ENCODE results near the gene AFAP1L1. TPM values are rescaled to one million over a fixed set of nuclear protein-coding genes. Genes with fewer than 3 reads are reported as not detected.
A peak's percentile ranks its signal among the peaks of the same experiment; 100 is the strongest.

Gene AFAP1L1
- total and polyA plus RNA-seq, 7 experiments from 2014 or later = 0.08 to 1.1 (median 0.49) TPM; not detected in 2

DNA sequence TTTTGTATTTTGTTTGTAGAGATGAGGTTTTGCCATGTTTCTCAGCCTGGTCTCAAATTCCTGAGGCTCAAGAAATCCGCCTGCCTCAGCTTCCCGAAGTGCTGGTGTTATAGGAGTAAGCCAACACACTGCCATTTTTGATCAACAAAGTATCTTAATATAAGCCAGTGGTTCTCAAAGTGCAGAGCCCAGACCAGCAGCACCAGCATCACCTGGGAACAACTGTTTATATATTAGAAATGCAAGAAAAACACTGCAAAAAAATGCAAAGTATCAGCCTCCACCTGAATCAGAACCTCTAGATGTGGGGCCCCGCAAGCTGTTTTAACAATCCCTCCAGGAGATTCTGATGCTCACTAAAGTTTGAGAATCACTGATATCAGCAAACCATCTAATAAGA, 101.3 kb downstream of the AFAP1L1 start:
- DNase-seq (no peak), ATAC-seq (no peak)
- Mint-ChIP-seq H3K4me1 (peaks cover 0 to 18% (median 15%) of the 10 kb centered on the region in 7 donors), H3K27ac (no peak overlapping the region), H3K36me3 (peaks cover 0 to 11% (median 9%) of the 10 kb centered on the region in 5 donors), H3K4me3 (no peak overlapping the region), H3K27me3 (no peaks in the 10 kb centered on the region), H3K9me3 (peaks cover 0 to 2% (median 0%) of the 10 kb centered on the region in 11 donors)
- Histone ChIP-seq H3K4me3 (ENCODE audit: low read length) (no peak overlapping the region), H3K9me3 (ENCODE audit: control insufficient read depth in 2 of 3, low read length in 3 of 3) (no peaks in the 10 kb centered on the region), H3K27me3 (ENCODE audit: control insufficient read depth in 2 of 2, insufficient read depth in 2 of 2, low read length in 2 of 2) (no peaks in the 10 kb centered on the region), H3K36me3 (ENCODE audit: control insufficient read depth in 2 of 3, insufficient read depth in 3 of 3, low read length in 3 of 3) (peaks cover 0 to 4% (median 0%) of the 10 kb centered on the region in 3 experiments), H3K4me1 (ENCODE audit: control insufficient read depth in 2 of 2, insufficient read depth in 2 of 2, low read length in 2 of 2) (no peaks in the 10 kb centered on the region), H3K27ac (ENCODE audit: low read depth, low read length) (no peak overlapping the region)
- ChIA-PET CTCF (interaction anchor here (1.0 to 8.0 kb wide), 8 partner anchors 9 to 74 kb away, joined by 3 to 147 read pairs (median 6); partner anchors contain the start of gene GRPEL2), POLR2A (interaction anchor here (1.1 to 1.3 kb wide), 2 partner anchors 28 to 56 kb away, joined by 3 read pairs; no protein-coding TSS in a partner anchor)
- intact Hi-C loops (cut with micrococcal nuclease) = no loop called here

DNA sequence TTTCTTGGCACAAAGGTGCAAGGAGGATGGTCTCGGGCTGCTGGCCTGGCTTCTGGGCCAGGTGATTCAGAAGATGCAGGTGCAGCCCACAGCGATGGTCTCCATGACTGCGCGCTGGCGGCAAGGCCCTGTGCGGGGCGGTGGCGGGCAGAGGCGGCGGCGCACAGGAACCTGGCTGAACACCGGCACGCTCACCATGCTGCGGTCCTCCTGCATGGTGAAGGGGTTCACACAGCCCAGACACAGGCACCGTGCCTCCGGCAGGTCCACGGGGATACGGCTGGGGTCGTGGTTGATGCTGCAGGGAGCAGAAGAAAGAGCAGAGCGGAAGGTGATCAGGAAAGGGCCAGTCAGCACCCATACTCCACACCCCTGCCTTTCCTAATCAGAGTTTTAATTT, 102.6 kb downstream of the AFAP1L1 start:
- Mint-ChIP-seq H3K27me3 (no peaks in the 10 kb centered on the region), H3K4me1 (peaks cover 0 to 10% (median 6%) of the 10 kb centered on the region in 7 donors), H3K9me3 (no peaks in the 10 kb centered on the region), H3K4me3 (no peak overlapping the region), H3K36me3 (peaks cover 0 to 11% (median 9%) of the 10 kb centered on the region in 5 donors), H3K27ac (no peak overlapping the region)
- intact Hi-C loops (cut with micrococcal nuclease) = no loop called here
- Histone ChIP-seq H3K27ac (ENCODE audit: low read depth, low read length) (no peak overlapping the region), H3K36me3 (ENCODE audit: control insufficient read depth in 2 of 3, insufficient read depth in 3 of 3, low read length in 3 of 3) (no peaks in the 10 kb centered on the region), H3K27me3 (ENCODE audit: control insufficient read depth in 2 of 2, insufficient read depth in 2 of 2, low read length in 2 of 2) (no peaks in the 10 kb centered on the region), H3K4me1 (ENCODE audit: control insufficient read depth in 2 of 2, insufficient read depth in 2 of 2, low read length in 2 of 2) (no peaks in the 10 kb centered on the region), H3K4me3 (ENCODE audit: low read length) (no peak overlapping the region), H3K9me3 (ENCODE audit: control insufficient read depth in 2 of 3, low read length in 3 of 3) (no peaks in the 10 kb centered on the region)
- DNase-seq (peak in 1 of 9 donors; percentile 9), ATAC-seq (no peak)
- ChIA-PET CTCF (interaction anchor here (1.9 to 8.0 kb wide), 2 partner anchors 57 to 60 kb away, joined by 6 to 147 read pairs; no protein-coding TSS in a partner anchor), POLR2A (no interaction called here)

- Histone ChIP-seq H3K27ac (ENCODE audit: low read depth, low read length) (no peak overlapping the region), H3K36me3 (ENCODE audit: control insufficient read depth in 2 of 3, insufficient read depth in 3 of 3, low read length in 3 of 3) (no peaks in the 10 kb centered on the region), H3K4me1 (ENCODE audit: control insufficient read depth in 2 of 2, insufficient read depth in 2 of 2, low read length in 2 of 2) (no peaks in the 10 kb centered on the region), H3K27me3 (ENCODE audit: control insufficient read depth in 2 of 2, insufficient read depth in 2 of 2, low read length in 2 of 2) (no peaks in the 10 kb centered on the region), H3K4me3 (ENCODE audit: low read length) (no peak overlapping the region), H3K9me3 (ENCODE audit: control insufficient read depth in 2 of 3, low read length in 3 of 3) (no peaks in the 10 kb centered on the region)
- intact Hi-C loops (cut with micrococcal nuclease) = no loop called here
- Mint-ChIP-seq H3K4me3 (no peak overlapping the region), H3K9me3 (no peaks in the 10 kb centered on the region), H3K36me3 (peaks cover 0 to 11% (median 9%) of the 10 kb centered on the region in 5 donors), H3K27ac (no peak overlapping the region), H3K27me3 (no peaks in the 10 kb centered on the region), H3K4me1 (peaks cover 0 to 9% (median 6%) of the 10 kb centered on the region in 7 donors)
- ATAC-seq = no peak
- ChIA-PET POLR2A (no interaction called here), CTCF (interaction anchor here (8.0 kb wide), 1 partner anchor 57 kb away, joined by 147 read pairs; no protein-coding TSS in a partner anchor)
- no peak for DNase-seq
Observed at GRCh38 chr5:149374801-149375200, 103.1 kb downstream of the AFAP1L1 start.

DNA sequence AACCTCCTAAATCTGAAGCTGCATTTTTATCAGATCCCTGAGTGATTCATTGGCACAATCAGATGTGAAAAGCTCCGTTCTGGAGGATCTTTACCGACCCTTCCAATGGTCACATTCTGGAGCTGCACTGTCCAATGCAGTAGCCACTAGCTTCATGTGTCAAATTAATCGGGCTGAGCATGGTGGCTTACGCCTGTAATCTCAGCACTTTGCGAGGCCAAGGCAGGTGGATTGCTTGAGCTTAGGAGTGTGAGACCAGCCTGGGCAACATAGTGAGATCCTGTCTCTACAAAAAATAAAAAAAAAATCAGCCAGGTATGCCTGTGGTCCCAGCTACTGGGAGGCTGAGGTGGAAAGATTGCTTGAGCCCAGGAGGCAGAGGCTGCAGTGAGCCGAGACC, 103.8 kb downstream of the AFAP1L1 start:
- H3K27ac Mint-ChIP-seq = no peak overlapping the region
- peaks cover 0 to 11% (median 9%) of the 10 kb centered on the region in 5 donors for H3K36me3 Mint-ChIP-seq
- no peaks in the 10 kb centered on the region for H3K27me3 Mint-ChIP-seq
- CTCF ChIA-PET = interaction anchor here (0.6 to 8.0 kb wide), 4 partner anchors 58 to 424 kb away, joined by 3 to 147 read pairs (median 4); no protein-coding TSS in a partner anchor
- H3K36me3 ChIP-seq (ENCODE audit: control insufficient read depth in 2 of 3, insufficient read depth in 3 of 3, low read length in 3 of 3) = no peaks in the 10 kb centered on the region
- no peak for ATAC-seq
- H3K27ac ChIP-seq (ENCODE audit: low read depth, low read length) = no peak overlapping the region
- H3K27me3 ChIP-seq (ENCODE audit: control insufficient read depth in 2 of 2, insufficient read depth in 2 of 2, low read length in 2 of 2) = no peaks in the 10 kb centered on the region
- H3K4me3 Mint-ChIP-seq = no peak overlapping the region
- H3K9me3 ChIP-seq (ENCODE audit: control insufficient read depth in 2 of 3, low read length in 3 of 3) = no peaks in the 10 kb centered on the region
- intact Hi-C loops (cut with micrococcal nuclease) = no loop called here
- no peaks in the 10 kb centered on the region for H3K4me1 ChIP-seq (ENCODE audit: control insufficient read depth in 2 of 2, insufficient read depth in 2 of 2, low read length in 2 of 2)
- POLR2A ChIA-PET = interaction anchor here (0.6 kb wide), 1 partner anchor 896 kb away, joined by 3 read pairs; no protein-coding TSS in a partner anchor
- no peak for DNase-seq
- no peaks in the 10 kb centered on the region for H3K9me3 Mint-ChIP-seq
- H3K4me1 Mint-ChIP-seq = peaks cover 0 to 8% (median 6%) of the 10 kb centered on the region in 7 donors
- no peak overlapping the region for H3K4me3 ChIP-seq (ENCODE audit: low read length)

GRCh38 chr5:149376104-149376503, 104.4 kb downstream of the AFAP1L1 start:
- H3K27ac Mint-ChIP-seq = no peak overlapping the region
- no peak overlapping the region for H3K4me3 ChIP-seq (ENCODE audit: low read length)
- POLR2A ChIA-PET = interaction anchor here (0.6 to 1.1 kb wide), 2 partner anchors 32 to 896 kb away, joined by 3 to 10 read pairs; no protein-coding TSS in a partner anchor

GRCh38 chr5:149376711-149377447, 105.2 kb downstream of the AFAP1L1 start:
- no peaks in the 10 kb centered on the region for H3K9me3 ChIP-seq (ENCODE audit: control insufficient read depth in 2 of 3, low read length in 3 of 3)
- H3K27me3 ChIP-seq (ENCODE audit: control insufficient read depth in 2 of 2, insufficient read depth in 2 of 2, low read length in 2 of 2) = no peaks in the 10 kb centered on the region
- Mint-ChIP-seq H3K4me1 (peaks cover 0 to 3% (median 2%) of the 10 kb centered on the region in 7 donors), H3K9me3 (no peaks in the 10 kb centered on the region), H3K36me3 (peaks cover 0 to 11% (median 9%) of the 10 kb centered on the region in 5 donors), H3K27me3 (no peaks in the 10 kb centered on the region), H3K4me3 (no peak overlapping the region), H3K27ac (no peak overlapping the region)
- DNase-seq (no peak), ATAC-seq (no peak)
- ChIA-PET CTCF (interaction anchor here (0.6 to 8.0 kb wide), 3 partner anchors 10 to 60 kb away, joined by 3 to 147 read pairs (median 4); no protein-coding TSS in a partner anchor), POLR2A (interaction anchor here (1.1 kb wide), 1 partner anchor 33 kb away, joined by 10 read pairs; no protein-coding TSS in a partner anchor)
- no peaks in the 10 kb centered on the region for H3K4me1 ChIP-seq (ENCODE audit: control insufficient read depth in 2 of 2, insufficient read depth in 2 of 2, low read length in 2 of 2)
- H3K36me3 ChIP-seq (ENCODE audit: control insufficient read depth in 2 of 3, insufficient read depth in 3 of 3, low read length in 3 of 3) = no peaks in the 10 kb centered on the region
- no peak overlapping the region for H3K4me3 ChIP-seq (ENCODE audit: low read length)
- H3K27ac ChIP-seq (ENCODE audit: low read depth, low read length) = no peak overlapping the region
- intact Hi-C loops (cut with micrococcal nuclease) = no loop called here

More at GRCh38 chr5:149376104-149376503, 104.4 kb downstream of the AFAP1L1 start:
- CTCF ChIA-PET = interaction anchor here (0.6 to 8.0 kb wide), 3 partner anchors 9 to 217 kb away, joined by 3 to 147 read pairs (median 4); no protein-coding TSS in a partner anchor
- no peaks in the 10 kb centered on the region for H3K9me3 ChIP-seq (ENCODE audit: control insufficient read depth in 2 of 3, low read length in 3 of 3)
- intact Hi-C loops (cut with micrococcal nuclease) = no loop called here
- no peaks in the 10 kb centered on the region for H3K4me1 ChIP-seq (ENCODE audit: control insufficient read depth in 2 of 2, insufficient read depth in 2 of 2, low read length in 2 of 2)
- ATAC-seq = no peak
- Mint-ChIP-seq H3K36me3 (peaks cover 0 to 11% (median 9%) of the 10 kb centered on the region in 5 donors), H3K27me3 (no peaks in the 10 kb centered on the region), H3K9me3 (no peaks in the 10 kb centered on the region), H3K4me3 (no peak overlapping the region), H3K4me1 (peaks cover 0 to 6% (median 5%) of the 10 kb centered on the region in 7 donors)
- H3K36me3 ChIP-seq (ENCODE audit: control insufficient read depth in 2 of 3, insufficient read depth in 3 of 3, low read length in 3 of 3) = no peaks in the 10 kb centered on the region
- no peaks in the 10 kb centered on the region for H3K27me3 ChIP-seq (ENCODE audit: control insufficient read depth in 2 of 2, insufficient read depth in 2 of 2, low read length in 2 of 2)
- H3K27ac ChIP-seq (ENCODE audit: low read depth, low read length) = no peak overlapping the region
- DNase-seq = no peak

Measured in naive thymus-derived CD4-positive, alpha-beta T cell (primary cell).